Stimulated activated CD4-positive, alpha-beta T cell treated with anti-CD3 and anti-CD28 coated beads, TNF-alpha, amount 100 ng/mL, for 48 hours (primary cell): ENCODE data around the gene AMOT.
A peak's percentile ranks its signal among the peaks of the same experiment; 100 is the strongest.

ENCODE experiments used
- DNase-seq, 3 donors: peaks; one replicate each; pipeline ENCODE4 v3.0.0-alpha.2; 2020; ENCODE audit warnings: low read depth in 3 of 3

AMOT gene

GRCh38 chrX:112746812-112747595 is 93.6 kb downstream of the AMOT start:
- no peak for DNase-seq

DNA sequence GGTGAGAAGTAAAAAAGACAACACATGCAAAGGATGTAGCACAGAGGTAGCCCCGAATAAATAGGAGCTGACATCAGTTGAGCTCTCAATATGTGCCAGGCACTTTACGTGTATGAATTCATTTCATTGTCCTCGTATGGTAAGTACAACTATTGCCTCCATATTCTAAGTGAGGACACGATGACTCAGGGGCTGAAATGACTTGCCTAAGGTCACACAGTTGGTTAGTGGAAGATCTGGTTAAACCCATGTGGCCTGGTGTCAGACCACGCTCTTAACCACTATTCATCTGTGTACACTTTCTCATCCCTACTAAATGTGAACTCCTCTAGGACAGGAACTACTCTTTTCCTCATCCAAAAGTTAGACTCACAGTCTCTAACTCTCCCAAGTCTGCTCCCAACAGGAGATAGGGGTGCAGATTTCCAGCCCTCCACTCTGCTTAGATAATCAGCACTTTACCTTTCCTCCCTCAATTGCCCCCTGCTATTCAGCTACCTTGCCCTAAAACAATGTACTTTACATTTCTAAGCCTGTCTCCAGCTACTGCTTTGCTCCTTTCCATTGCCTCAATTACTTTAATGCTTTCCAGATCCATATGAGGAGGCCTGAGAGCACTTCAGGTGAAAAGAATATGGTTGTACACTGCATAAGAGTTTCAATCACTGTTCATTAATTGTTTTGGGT is 102.1 kb downstream of the AMOT start:
- peak in 2 of 3 donors; percentile 2 to 5 for DNase-seq

DNA sequence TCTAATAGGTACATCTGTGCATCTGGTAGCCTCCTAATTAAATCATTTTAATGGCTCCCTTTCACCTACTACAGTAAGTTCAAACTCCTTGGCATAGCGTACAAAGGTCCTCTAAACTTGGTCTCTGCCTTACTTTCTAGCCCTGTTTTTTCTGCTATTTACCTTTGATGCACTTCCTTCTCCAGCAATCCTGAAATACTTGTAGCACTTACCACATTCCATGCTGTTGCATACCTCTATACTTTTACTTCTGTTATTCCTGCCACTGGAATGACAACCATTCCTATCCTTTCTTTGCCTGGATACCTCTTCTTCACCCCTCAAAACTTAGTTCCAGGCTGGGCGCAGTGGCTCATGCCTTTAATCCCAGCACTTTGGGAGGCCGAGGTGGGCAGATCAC is 104.3 kb downstream of the AMOT start:
- DNase-seq, result no peak

DNA sequence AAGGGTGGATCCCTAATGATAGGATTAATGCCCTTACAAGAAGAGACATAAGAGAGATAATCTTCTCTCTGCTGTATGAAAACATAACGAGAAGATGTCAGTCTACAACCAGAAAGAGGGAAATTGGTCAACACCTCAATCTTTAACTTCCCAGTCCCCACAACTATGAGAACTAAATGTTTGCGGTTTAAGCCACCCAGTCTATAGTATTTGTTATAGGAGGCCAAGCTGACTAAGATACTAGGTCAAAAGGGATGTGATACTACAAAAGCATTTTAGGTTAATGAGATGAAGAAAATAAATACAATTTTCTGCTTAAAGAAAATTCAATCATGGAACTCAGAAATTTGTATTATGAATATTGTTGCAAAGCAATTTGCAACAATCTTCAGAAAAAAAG is 105.5 kb downstream of the AMOT start:
- no peak for DNase-seq

DNA sequence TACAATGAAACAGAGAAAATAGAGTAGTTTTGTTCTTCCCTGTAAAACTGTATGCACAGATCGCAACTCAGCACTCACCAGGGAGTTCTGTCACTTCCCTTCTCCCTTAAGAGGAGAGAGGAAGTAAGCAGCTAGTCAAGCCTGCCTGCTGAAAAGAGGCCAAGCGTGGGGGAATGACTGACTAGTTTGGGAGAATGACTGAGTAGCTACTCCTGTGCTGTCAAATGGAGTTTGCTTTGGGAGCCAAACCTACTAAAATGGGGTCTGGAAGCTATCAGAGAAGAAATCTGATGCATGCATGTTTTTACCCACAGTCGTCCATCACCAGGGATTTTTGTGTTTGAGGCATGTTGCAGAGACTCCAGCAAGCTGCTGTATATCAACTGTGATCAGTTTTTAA is 106.3 kb downstream of the AMOT start:
- no peak for DNase-seq

- no peak for DNase-seq
Measured at GRCh38 chrX:112731793-112732192, 108.8 kb downstream of the AMOT start.
